Calu3 (cell line): Measurements from ENCODE around the gene ROBO3. TPM values are rescaled to one million over a fixed set of nuclear protein-coding genes. Genes with fewer than 3 reads are reported as not detected.

Experiments
- BruUV-seq: library from RNA; stranded (reverse); fragments of 400-500 nt; replicated peaks from 2 replicates; lab custom pipeline; 2021; lab: Mats Ljungman, UMichigan
- CTCF ChIA-PET: fragments of 300-600 bp; sonication (Branson Sonifier 250); formaldehyde crosslinking; loops from one replicate; lab custom pipeline; 2022; ENCODE audit warnings: antibody characterized with exemption; lab: Charles Lee
- DNase-seq: peaks from one replicate; pipeline ENCODE4 v3.0.0; 2022
- H3K27ac Mint-ChIP-seq: one replicate; pipeline ENCODE4 v1.8.0; 2022; ENCODE audit warnings: mixed read lengths; ENCODE audit not compliant: unreplicated experiment
- H3K27me3 Mint-ChIP-seq: one replicate; pipeline ENCODE4 v1.8.0; 2022; ENCODE audit warnings: mixed read lengths; ENCODE audit not compliant: unreplicated experiment
- H3K36me3 Mint-ChIP-seq: one replicate; pipeline ENCODE4 v1.8.0; 2022; ENCODE audit warnings: mild to moderate bottlenecking, moderate library complexity, mixed read lengths; ENCODE audit not compliant: insufficient read depth, unreplicated experiment
- H3K4me1 Mint-ChIP-seq: one replicate; pipeline ENCODE4 v1.8.0; 2022; ENCODE audit warnings: mild to moderate bottlenecking, low read depth, mixed read lengths; ENCODE audit not compliant: unreplicated experiment
- H3K4me3 Mint-ChIP-seq: one replicate; pipeline ENCODE4 v1.8.0; 2022; ENCODE audit warnings: mild to moderate bottlenecking, low read depth, moderate library complexity, mixed read lengths; ENCODE audit not compliant: unreplicated experiment
- H3K9me3 Mint-ChIP-seq: one replicate; pipeline ENCODE4 v1.8.0; 2022; ENCODE audit warnings: low read depth, mixed read lengths; ENCODE audit not compliant: unreplicated experiment
- intact Hi-C: fragments of 100-400 bp; cut with micrococcal nuclease; formaldehyde crosslinking; loops from one replicate; pipeline ENCODE4 v1.10.0; 2022; ENCODE audit not compliant: unreplicated experiment
- total RNA-seq: library from RNA; stranded (reverse); gene quantifications from 2 replicates; pipeline ENCODE4 v1.2.3, GENCODE V29; 2022
- TF ChIP-seq, protein P1 (sequence below): fragments of 200-600 bp; IDR thresholded peaks from one replicate; pipeline ENCODE4 v1.8.0; 2022; ENCODE audit warnings: antibody characterized with exemption; ENCODE audit not compliant: unreplicated experiment

The ROBO3 gene
- total RNA-seq, 1 experiment from 2014 or later, result 0.99 TPM

DNA sequence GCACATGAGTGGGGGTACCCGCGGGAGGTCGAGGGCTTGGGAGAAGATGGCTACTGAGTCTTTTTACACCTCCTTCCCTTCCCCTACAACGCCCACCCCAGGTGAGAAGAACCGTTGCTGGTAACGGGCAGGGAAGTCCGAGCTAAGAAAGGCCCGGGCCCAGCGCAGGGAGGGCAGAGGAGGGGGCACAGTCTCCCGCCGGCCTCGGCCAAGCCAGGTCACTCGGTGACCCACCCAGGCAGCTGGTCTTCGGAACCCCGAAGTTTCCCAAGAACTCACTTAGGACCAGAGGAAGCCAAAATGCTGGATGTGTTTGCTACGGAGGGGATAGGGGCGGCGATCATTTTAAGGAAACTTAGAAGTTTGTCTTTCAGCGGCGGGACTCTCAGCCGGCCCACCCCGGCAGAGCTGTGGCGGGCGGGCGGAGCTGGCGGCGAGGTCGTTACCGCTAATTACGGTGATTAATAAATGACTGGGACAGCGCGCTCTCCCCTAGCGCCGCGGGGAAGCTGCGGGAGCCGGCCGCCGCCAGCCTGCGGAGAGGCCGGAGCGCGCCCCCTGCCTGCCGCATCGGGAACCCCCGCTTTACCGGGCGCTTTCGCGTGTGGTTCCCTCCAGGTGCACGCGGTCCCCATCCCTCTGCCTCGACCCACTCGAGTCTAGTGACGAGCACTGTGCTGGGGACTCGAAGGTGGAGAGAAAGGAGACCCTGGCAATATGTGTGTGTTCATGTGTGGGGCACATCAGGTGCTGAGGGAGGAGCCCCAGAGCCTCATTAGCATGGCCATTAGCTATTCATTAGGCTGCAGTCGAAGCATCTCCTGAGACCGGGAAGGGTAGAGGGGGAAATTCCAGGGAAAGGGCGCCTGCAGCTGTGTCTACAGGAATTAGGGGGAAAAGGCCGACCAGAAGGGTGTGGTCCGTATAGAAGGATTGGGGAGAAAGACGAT is 945 bp downstream of the ROBO3 start:
- H3K36me3 Mint-ChIP-seq, result no peaks in the 10 kb centered on the region
- no peak overlapping the region for H3K4me3 Mint-ChIP-seq
- H3K27me3 Mint-ChIP-seq, result peaks cover 100% of the 10 kb centered on the region
- peak; percentile 32 for DNase-seq
- no peaks in the 10 kb centered on the region for H3K9me3 Mint-ChIP-seq
- CTCF ChIA-PET, result interaction anchor here (0.7 to 1.7 kb wide), 2 partner anchors 10 to 13 kb away, joined by 6 read pairs; no protein-coding TSS in a partner anchor
- TF ChIP-seq, protein P1, sequence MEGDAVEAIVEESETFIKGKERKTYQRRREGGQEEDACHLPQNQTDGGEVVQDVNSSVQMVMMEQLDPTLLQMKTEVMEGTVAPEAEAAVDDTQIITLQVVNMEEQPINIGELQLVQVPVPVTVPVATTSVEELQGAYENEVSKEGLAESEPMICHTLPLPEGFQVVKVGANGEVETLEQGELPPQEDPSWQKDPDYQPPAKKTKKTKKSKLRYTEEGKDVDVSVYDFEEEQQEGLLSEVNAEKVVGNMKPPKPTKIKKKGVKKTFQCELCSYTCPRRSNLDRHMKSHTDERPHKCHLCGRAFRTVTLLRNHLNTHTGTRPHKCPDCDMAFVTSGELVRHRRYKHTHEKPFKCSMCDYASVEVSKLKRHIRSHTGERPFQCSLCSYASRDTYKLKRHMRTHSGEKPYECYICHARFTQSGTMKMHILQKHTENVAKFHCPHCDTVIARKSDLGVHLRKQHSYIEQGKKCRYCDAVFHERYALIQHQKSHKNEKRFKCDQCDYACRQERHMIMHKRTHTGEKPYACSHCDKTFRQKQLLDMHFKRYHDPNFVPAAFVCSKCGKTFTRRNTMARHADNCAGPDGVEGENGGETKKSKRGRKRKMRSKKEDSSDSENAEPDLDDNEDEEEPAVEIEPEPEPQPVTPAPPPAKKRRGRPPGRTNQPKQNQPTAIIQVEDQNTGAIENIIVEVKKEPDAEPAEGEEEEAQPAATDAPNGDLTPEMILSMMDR, result peak; percentile 41
- peaks cover 31% of the 10 kb centered on the region for H3K4me1 Mint-ChIP-seq
- no TSS peak for BruUV-seq
- no peak overlapping the region for H3K27ac Mint-ChIP-seq
- intact Hi-C loops, result loop anchor here (2.0 kb wide), 1 partner anchor 221 kb away; no protein-coding TSS in a partner anchor

DNA sequence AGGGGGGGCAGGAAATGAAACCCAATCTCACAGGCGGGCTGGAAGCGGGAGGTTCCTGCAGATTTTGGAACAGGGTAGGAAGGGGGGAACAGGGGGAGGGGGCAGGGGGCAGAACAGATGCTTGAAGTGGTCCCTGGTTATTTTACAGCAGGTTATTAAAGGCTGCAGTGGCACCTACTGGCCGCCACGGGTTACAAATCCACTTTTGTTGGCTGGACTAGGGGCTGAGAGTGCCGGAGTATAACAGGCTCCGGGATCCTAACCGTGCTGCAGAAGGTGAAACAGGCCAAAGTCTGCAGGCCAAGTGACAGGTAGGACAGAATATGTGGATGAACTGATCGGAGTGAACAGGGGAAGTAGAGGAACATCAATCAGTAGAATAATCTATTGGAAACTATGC is 2.5 kb downstream of the ROBO3 start:
- H3K9me3 Mint-ChIP-seq, result no peaks in the 10 kb centered on the region
- H3K27ac Mint-ChIP-seq, result no peak overlapping the region
- intact Hi-C loops, result loop anchor here (1.0 to 2.0 kb wide), 2 partner anchors 198 to 223 kb away; no protein-coding TSS in a partner anchor
- H3K4me1 Mint-ChIP-seq, result peaks cover 28% of the 10 kb centered on the region
- no peak for DNase-seq
- TF ChIP-seq, protein P1, result peak; percentile 29
- H3K27me3 Mint-ChIP-seq, result peaks cover 100% of the 10 kb centered on the region
- CTCF ChIA-PET, result interaction anchor here (1.0 kb wide), 1 partner anchor 199 kb away, joined by 9 read pairs; no protein-coding TSS in a partner anchor
- H3K4me3 Mint-ChIP-seq, result no peak overlapping the region
- no TSS peak for BruUV-seq
- H3K36me3 Mint-ChIP-seq, result no peaks in the 10 kb centered on the region

DNA sequence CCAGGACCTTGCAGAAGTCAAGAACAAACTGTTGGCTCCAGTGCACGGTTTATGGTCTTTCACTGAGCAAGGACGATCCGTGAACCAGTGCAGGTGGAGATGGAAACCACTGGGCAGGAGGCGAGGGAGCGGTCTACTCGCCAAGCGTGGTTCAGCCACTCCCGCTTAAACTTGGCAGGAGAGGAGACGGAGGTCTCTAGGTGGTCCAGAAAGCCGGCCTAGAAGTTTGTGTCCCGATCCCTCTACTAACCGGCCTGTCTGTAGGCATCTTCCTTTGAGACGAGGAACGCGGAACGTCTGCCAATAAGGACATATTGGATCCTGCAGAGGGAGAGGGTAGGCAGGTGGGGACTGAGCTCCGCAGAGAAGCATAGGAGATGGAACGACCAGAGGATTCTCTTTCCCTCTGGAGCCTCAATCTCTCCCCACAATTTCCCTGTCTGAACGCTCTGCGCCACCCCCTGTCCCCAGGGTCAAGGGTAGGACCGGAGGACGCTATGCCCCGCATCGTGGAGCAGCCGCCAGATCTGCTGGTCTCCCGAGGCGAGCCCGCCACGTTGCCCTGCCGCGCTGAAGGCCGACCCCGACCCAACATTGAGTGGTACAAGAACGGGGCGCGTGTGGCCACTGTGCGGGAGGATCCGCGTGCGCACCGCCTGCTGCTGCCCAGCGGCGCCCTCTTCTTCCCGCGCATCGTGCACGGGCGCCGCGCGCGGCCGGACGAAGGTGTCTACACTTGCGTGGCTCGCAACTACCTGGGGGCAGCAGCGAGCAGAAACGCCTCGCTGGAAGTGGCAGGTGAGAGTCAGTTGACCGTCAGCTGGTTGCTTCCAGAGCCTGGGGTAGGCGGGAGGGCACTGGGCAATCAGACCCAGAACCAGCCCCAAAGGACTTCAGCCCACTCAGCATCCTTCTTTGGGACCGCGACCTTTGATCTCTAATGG is 3.4 kb downstream of the ROBO3 start:
- DNase-seq, result no peak
- BruUV-seq, result no TSS peak
- CTCF ChIA-PET, result no interaction called here
- Mint-ChIP-seq H3K27me3 (peaks cover 100% of the 10 kb centered on the region), H3K4me1 (peaks cover 19% of the 10 kb centered on the region), H3K9me3 (no peaks in the 10 kb centered on the region), H3K4me3 (no peak overlapping the region), H3K36me3 (no peaks in the 10 kb centered on the region), H3K27ac (no peak overlapping the region)
- TF ChIP-seq, protein P1, result no peak
- intact Hi-C loops, result no loop called here

DNA sequence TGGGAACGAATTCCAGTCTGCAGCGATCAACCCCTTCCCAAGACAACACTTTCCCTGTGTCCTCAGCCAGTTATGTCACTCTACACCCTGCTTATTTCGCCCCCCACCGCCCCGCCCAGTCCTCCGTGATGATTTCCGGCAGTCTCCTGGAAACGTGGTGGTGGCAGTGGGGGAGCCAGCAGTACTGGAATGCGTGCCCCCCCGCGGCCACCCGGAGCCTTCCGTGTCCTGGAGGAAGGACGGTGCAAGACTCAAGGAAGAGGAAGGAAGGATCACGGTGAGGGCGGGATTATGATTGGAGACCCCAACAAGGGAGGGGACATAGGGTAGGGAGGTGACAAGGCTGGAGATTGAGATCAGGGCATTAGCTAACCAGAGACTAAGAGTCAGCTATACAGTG is 4.1 kb downstream of the ROBO3 start:
- no peaks in the 10 kb centered on the region for H3K36me3 Mint-ChIP-seq
- H3K27me3 Mint-ChIP-seq, result peaks cover 100% of the 10 kb centered on the region
- DNase-seq, result no peak
- H3K27ac Mint-ChIP-seq, result no peak overlapping the region
- peaks cover 14% of the 10 kb centered on the region for H3K4me1 Mint-ChIP-seq
- intact Hi-C loops, result no loop called here
- no peaks in the 10 kb centered on the region for H3K9me3 Mint-ChIP-seq
- CTCF ChIA-PET, result no interaction called here
- no peak overlapping the region for H3K4me3 Mint-ChIP-seq
- BruUV-seq, result no TSS peak
- TF ChIP-seq, protein P1, result no peak
